ENCODE measurements around the gene EFCAB8. TPM values are rescaled to one million over a fixed set of nuclear protein-coding genes. Genes with fewer than 3 reads are reported as not detected.

Gene EFCAB8
- total and polyA plus RNA-seq, 4 donors: 0.08 to 0.83 (median 0.46) TPM

GRCh38 chr20:32846852-32847251, 11.9 kb upstream of the EFCAB8 start:
- peaks cover 0 to 3% (median 0%) of the 10 kb centered on the region in 5 donors for H3K4me1 ChIP-seq (ENCODE audit: control insufficient read depth in 5 of 5, insufficient read depth in 5 of 5, low read length in 5 of 5)
- H3K27me3 ChIP-seq (ENCODE audit: control insufficient read depth in 3 of 3, insufficient read depth in 3 of 3, low read length in 2 of 3): no peaks in the 10 kb centered on the region
- H3K27ac ChIP-seq (ENCODE audit: low read depth in 1 of 2, low read length in 1 of 2): no peak overlapping the region
- no peaks in the 10 kb centered on the region for H3K9me3 ChIP-seq (ENCODE audit: control insufficient read depth in 4 of 4, insufficient read depth in 3 of 4, low read length in 3 of 4)
- no peak overlapping the region for H3K9ac ChIP-seq (ENCODE audit: insufficient read depth in 1 of 2, low read length in 2 of 2)
- WGBS, 2 donors: 97 to 98% methylated on average over 5 of the region's 5 CpGs
- no peak overlapping the region for H3K4me3 ChIP-seq
- peaks cover 20 to 31% (median 28%) of the 10 kb centered on the region in 4 donors for H3K36me3 ChIP-seq (ENCODE audit: control insufficient read depth in 4 of 4, insufficient read depth in 4 of 4, low read length in 4 of 4)
- ATAC-seq (ENCODE audit: insufficient read depth, low FRiP score): no peak
- TF ChIP-seq CTCF (IDR thresholded peaks at IDR 0.05; ENCODE audit: control extremely low read depth, extremely low read depth): no peak
- DNase-seq: no peak

DNA sequence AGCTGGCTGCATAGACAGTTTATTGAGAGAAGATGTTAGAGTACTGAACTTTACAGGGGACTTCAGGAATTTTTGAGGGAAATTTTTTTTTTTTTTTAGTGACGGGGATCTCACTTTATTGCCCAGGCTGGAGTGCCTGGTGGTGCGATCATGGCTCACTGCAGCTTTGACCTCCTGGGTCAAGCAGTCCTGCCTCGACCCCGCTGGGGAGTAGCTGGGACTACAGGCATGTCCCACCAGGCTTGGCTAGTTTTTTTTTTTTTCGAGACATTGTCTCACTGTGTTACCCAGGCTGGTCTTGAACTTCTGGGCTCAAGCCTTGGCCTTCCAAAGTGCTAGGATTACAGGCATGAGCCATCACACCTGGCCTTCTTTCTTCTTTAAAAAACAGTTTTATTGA, 10.8 kb upstream of the EFCAB8 start:
- WGBS, 2 donors: 95 to 100% methylated on average over 5 of the region's 5 CpGs
- Histone ChIP-seq H3K36me3 (ENCODE audit: control insufficient read depth in 4 of 4, insufficient read depth in 4 of 4, low read length in 4 of 4) (peaks cover 12 to 27% (median 23%) of the 10 kb centered on the region in 4 donors), H3K4me1 (ENCODE audit: control insufficient read depth in 5 of 5, insufficient read depth in 5 of 5, low read length in 5 of 5) (peaks cover 0 to 3% (median 0%) of the 10 kb centered on the region in 5 donors)

DNA sequence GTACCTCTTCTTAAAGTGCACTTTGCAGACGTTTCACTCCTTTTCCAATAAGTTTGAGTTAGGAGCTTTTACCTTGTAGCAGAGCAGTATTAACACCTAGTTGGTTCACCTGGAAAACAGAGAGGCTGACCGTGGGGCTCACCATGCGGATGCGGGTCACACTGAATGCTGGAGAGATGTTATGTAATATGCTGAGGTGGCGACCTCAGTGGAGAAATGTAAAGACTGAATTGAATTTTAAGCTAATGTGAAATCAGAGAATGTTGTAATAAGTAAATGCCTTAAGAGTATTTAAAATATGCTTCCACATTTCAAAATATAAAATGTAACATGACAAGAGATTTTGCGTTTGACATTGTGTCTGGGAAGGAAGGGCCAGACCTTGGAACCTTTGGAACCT, 9.9 kb upstream of the EFCAB8 start:
- Histone ChIP-seq H3K27me3 (ENCODE audit: control insufficient read depth in 3 of 3, insufficient read depth in 3 of 3, low read length in 2 of 3) (no peaks in the 10 kb centered on the region), H3K4me3 (no peak overlapping the region), H3K9me3 (ENCODE audit: control insufficient read depth in 4 of 4, insufficient read depth in 3 of 4, low read length in 3 of 4) (no peaks in the 10 kb centered on the region), H3K36me3 (ENCODE audit: control insufficient read depth in 4 of 4, insufficient read depth in 4 of 4, low read length in 4 of 4) (peaks cover 12 to 27% (median 23%) of the 10 kb centered on the region in 4 donors), H3K27ac (ENCODE audit: low read depth in 1 of 2, low read length in 1 of 2) (no peak overlapping the region), H3K9ac (ENCODE audit: insufficient read depth in 1 of 2, low read length in 2 of 2) (no peak overlapping the region), H3K4me1 (ENCODE audit: control insufficient read depth in 5 of 5, insufficient read depth in 5 of 5, low read length in 5 of 5) (peaks cover 0 to 3% (median 0%) of the 10 kb centered on the region in 5 donors)
- ATAC-seq (ENCODE audit: insufficient read depth, low FRiP score) (no peak), DNase-seq (no peak)
- 66 to 86% methylated on average over 6 of the region's 6 CpGs for WGBS, 2 donors
- no peak for TF ChIP-seq CTCF (IDR thresholded peaks at IDR 0.05; ENCODE audit: control extremely low read depth, extremely low read depth)

More for the DNA sequence above, 10.8 kb upstream of the EFCAB8 start:
- DNase-seq (no peak), ATAC-seq (ENCODE audit: insufficient read depth, low FRiP score) (no peak)
- Histone ChIP-seq H3K27ac (ENCODE audit: low read depth in 1 of 2, low read length in 1 of 2) (no peak overlapping the region), H3K9ac (ENCODE audit: insufficient read depth in 1 of 2, low read length in 2 of 2) (no peak overlapping the region), H3K4me3 (no peak overlapping the region), H3K9me3 (ENCODE audit: control insufficient read depth in 4 of 4, insufficient read depth in 3 of 4, low read length in 3 of 4) (no peaks in the 10 kb centered on the region), H3K27me3 (ENCODE audit: control insufficient read depth in 3 of 3, insufficient read depth in 3 of 3, low read length in 2 of 3) (no peaks in the 10 kb centered on the region)
- TF ChIP-seq CTCF (IDR thresholded peaks at IDR 0.05; ENCODE audit: control extremely low read depth, extremely low read depth): no peak

- H3K36me3 ChIP-seq (ENCODE audit: control insufficient read depth in 4 of 4, insufficient read depth in 4 of 4, low read length in 4 of 4): peaks cover 12 to 27% (median 23%) of the 10 kb centered on the region in 4 donors
- no peak overlapping the region for H3K4me3 ChIP-seq
- H3K4me1 ChIP-seq (ENCODE audit: control insufficient read depth in 5 of 5, insufficient read depth in 5 of 5, low read length in 5 of 5): peaks cover 0 to 3% (median 0%) of the 10 kb centered on the region in 5 donors
- no peaks in the 10 kb centered on the region for H3K9me3 ChIP-seq (ENCODE audit: control insufficient read depth in 4 of 4, insufficient read depth in 3 of 4, low read length in 3 of 4)
- no peaks in the 10 kb centered on the region for H3K27me3 ChIP-seq (ENCODE audit: control insufficient read depth in 3 of 3, insufficient read depth in 3 of 3, low read length in 2 of 3)
- no peak for DNase-seq
- H3K9ac ChIP-seq (ENCODE audit: insufficient read depth in 1 of 2, low read length in 2 of 2): no peak overlapping the region
- H3K27ac ChIP-seq (ENCODE audit: low read depth in 1 of 2, low read length in 1 of 2): no peak overlapping the region
- ATAC-seq (ENCODE audit: insufficient read depth, low FRiP score): no peak
- TF ChIP-seq CTCF (IDR thresholded peaks at IDR 0.05; ENCODE audit: control extremely low read depth, extremely low read depth): no peak
- WGBS, 2 donors: 95 to 98% methylated on average over 6 of the region's 6 CpGs
These were observed 9.1 kb upstream of the EFCAB8 start for GRCh38 chr20:32849577-32849976.
